Lung (tissue), 12 donors: ENCODE measurements around the gene USP44. TPM values are rescaled to one million over a fixed set of nuclear protein-coding genes. Genes with fewer than 3 reads are reported as not detected.
"Not testable (repeated sequence)": the region's sequence is repeated elsewhere in the genome, so short reads cannot be mapped to it uniquely, and the experiment has no call there.

Source experiments
- ATAC-seq: fragments of 200-7000 bp; cut with Tn5 transposase; one replicate; pipeline ENCODE4 v1.9.1; 2020; ENCODE audit warnings: moderate number of reproducible peaks; ENCODE audit not compliant: insufficient read depth, low FRiP score
- DNase-seq, 3 donors: peaks; one replicate each; pipeline ENCODE4 v3.0.0-alpha.2; 2013 to 2017
- H3K27ac ChIP-seq, 2 donors: one replicate each; pipeline ENCODE4 v1.5.1; 2013; ENCODE audit warnings: mild to moderate bottlenecking in 2 of 2, moderate library complexity in 2 of 2, control low read depth in 1 of 2, inconsistent platforms in 1 of 2, low read depth in 1 of 2, low read length in 1 of 2
- H3K27me3 ChIP-seq, 3 donors: one replicate each; pipeline ENCODE4 v1.5.1; 2013; ENCODE audit warnings: low read length in 2 of 3; ENCODE audit not compliant: control insufficient read depth in 3 of 3, insufficient read depth in 3 of 3
- H3K36me3 ChIP-seq, 4 donors: one replicate each; pipeline ENCODE4 v1.5.1; 2013; ENCODE audit warnings: low read length in 4 of 4, mild to moderate bottlenecking in 1 of 4, moderate library complexity in 1 of 4; ENCODE audit not compliant: control insufficient read depth in 4 of 4, insufficient read depth in 4 of 4
- H3K4me1 ChIP-seq, 5 donors: one replicate each; pipeline ENCODE4 v1.5.1; 2013; ENCODE audit warnings: low read length in 5 of 5, mild to moderate bottlenecking in 2 of 5, moderate library complexity in 1 of 5; ENCODE audit not compliant: control insufficient read depth in 5 of 5, insufficient read depth in 5 of 5
- H3K4me3 ChIP-seq: one replicate; pipeline ENCODE4 v1.5.1; 2013; ENCODE audit warnings: mild to moderate bottlenecking, control low read depth, moderate library complexity
- H3K9ac ChIP-seq, 2 donors: one replicate each; pipeline ENCODE4 v1.5.1; 2013; ENCODE audit warnings: low read length in 2 of 2, control low read depth in 1 of 2; ENCODE audit not compliant: insufficient read depth in 1 of 2
- H3K9me3 ChIP-seq, 4 donors: one replicate each; pipeline ENCODE4 v1.5.1; 2013; ENCODE audit warnings: low read length in 3 of 4, mild to moderate bottlenecking in 1 of 4, moderate library complexity in 1 of 4; ENCODE audit not compliant: control insufficient read depth in 4 of 4, insufficient read depth in 3 of 4
- WGBS, 2 donors: extraction: QIAGEN DNeasy Blood & Tissue Kit; methylation state at CpG; one replicate each; pipeline ENCODE4 v1.1.7; 2013; 5-methylcytosine and 5-hydroxymethylcytosine counted together
- polyA plus RNA-seq, 2 donors: library from polyadenylated mRNA; stranded (reverse); fragments of 200-250 nt; gene quantifications; one replicate each; pipeline ENCODE4 v1.2.1, GENCODE V29; 2013
- total RNA-seq, 2 donors: library from RNA; depleted of rRNA in 1 of 2; stranded (reverse); fragments of >200 nt in 1 of 2; gene quantifications; one replicate each; pipeline ENCODE4 v1.2.1, GENCODE V29; 2014 to 2021
- TF ChIP-seq, protein P1 (sequence below): IDR thresholded peaks from 2 replicates; pipeline ENCODE4 v1.5.1; 2012; ENCODE audit warnings: mild to moderate bottlenecking; ENCODE audit errors: control extremely low read depth, extremely low read depth
- donor health status: control.
- donor health status: control.
- donor health status: Bipolar disorder and iron deficiency.
- donor health status: healthy.
- donor health status: DM: yes; HTN: yes; CAD: no.

Gene USP44
- total and polyA plus RNA-seq, 4 donors = 2.3 to 18.6 (median 10.2) TPM

DNA sequence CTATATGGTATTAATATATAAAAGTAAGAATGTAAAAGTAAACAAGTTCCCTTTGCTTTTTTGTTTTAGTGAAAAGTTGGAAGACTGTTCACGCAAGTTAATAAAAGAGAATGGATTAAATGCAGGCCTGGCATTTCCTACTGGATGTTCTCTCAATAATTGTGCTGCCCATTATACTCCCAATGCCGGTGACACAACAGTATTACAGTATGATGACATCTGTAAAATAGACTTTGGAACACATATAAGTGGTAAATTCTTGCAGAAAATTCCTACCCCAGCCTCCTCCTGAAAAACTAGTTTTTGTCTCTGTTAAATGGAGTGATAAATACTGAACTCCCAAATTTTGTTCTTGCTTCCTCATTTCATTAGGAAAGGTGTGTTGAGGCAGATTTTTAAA is 56.4 kb downstream of the USP44 start:
- Histone ChIP-seq H3K4me1 (no peaks in the 10 kb centered on the region), H3K27me3 (no peaks in the 10 kb centered on the region), H3K27ac (no peak overlapping the region), H3K9me3 (peaks cover 0 to 6% (median 1%) of the 10 kb centered on the region in 4 donors), H3K4me3 (no peak overlapping the region), H3K9ac (no peak overlapping the region), H3K36me3 (peaks cover 10 to 55% (median 26%) of the 10 kb centered on the region in 4 donors)
- ATAC-seq = no peak
- TF ChIP-seq, protein P1, sequence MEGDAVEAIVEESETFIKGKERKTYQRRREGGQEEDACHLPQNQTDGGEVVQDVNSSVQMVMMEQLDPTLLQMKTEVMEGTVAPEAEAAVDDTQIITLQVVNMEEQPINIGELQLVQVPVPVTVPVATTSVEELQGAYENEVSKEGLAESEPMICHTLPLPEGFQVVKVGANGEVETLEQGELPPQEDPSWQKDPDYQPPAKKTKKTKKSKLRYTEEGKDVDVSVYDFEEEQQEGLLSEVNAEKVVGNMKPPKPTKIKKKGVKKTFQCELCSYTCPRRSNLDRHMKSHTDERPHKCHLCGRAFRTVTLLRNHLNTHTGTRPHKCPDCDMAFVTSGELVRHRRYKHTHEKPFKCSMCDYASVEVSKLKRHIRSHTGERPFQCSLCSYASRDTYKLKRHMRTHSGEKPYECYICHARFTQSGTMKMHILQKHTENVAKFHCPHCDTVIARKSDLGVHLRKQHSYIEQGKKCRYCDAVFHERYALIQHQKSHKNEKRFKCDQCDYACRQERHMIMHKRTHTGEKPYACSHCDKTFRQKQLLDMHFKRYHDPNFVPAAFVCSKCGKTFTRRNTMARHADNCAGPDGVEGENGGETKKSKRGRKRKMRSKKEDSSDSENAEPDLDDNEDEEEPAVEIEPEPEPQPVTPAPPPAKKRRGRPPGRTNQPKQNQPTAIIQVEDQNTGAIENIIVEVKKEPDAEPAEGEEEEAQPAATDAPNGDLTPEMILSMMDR = no peak
- DNase-seq = no peak
- WGBS, 2 donors = 87 to 91% methylated on average over 2 of the region's 2 CpGs

GRCh38 chr12:95492462-95492861 is 58.8 kb downstream of the USP44 start:
- Histone ChIP-seq H3K4me3 (no peak overlapping the region), H3K36me3 (peaks cover 7 to 47% (median 19%) of the 10 kb centered on the region in 4 donors), H3K27ac (no peak overlapping the region), H3K9me3 (no peaks in the 10 kb centered on the region), H3K9ac (no peak overlapping the region), H3K4me1 (no peaks in the 10 kb centered on the region), H3K27me3 (no peaks in the 10 kb centered on the region)
- ATAC-seq (no peak), DNase-seq (no peak)
- TF ChIP-seq, protein P1 = no peak
- WGBS, 2 donors = 91 to 93% methylated on average over 2 of the region's 2 CpGs

- no peak overlapping the region for H3K9ac ChIP-seq
- no peak overlapping the region for H3K27ac ChIP-seq
- H3K4me1 ChIP-seq = no peaks in the 10 kb centered on the region
- DNase-seq (no peak), ATAC-seq (no peak)
- WGBS, 2 donors = 44 to 69% methylated on average over 2 of the region's 2 CpGs
- peaks cover 7 to 30% (median 16%) of the 10 kb centered on the region in 4 donors for H3K36me3 ChIP-seq
- no peaks in the 10 kb centered on the region for H3K9me3 ChIP-seq
- H3K4me3 ChIP-seq = no peak overlapping the region
- H3K27me3 ChIP-seq = no peaks in the 10 kb centered on the region
- TF ChIP-seq, protein P1 = no peak
These were observed 64.3 kb downstream of the USP44 start for GRCh38 chr12:95487024-95487423.

DNA sequence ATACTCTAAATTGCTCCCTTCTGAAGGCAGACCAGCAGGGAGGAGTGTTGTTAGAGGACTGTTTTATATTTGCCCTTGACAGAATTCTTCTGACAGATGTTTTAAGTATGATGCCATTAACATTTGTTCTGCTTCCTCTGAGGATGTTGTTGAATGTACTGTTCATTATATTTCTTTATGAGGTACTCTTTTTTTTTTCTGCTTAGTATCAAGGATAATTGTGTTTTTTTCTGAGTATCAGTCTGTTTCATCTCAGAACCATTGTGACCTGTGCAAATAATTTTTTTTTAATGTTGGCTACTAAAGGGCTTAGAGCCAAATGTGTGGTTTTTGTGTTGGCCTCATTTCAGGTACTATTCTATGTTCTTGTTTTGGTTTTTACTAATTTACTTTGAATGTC is 66.8 kb downstream of the USP44 start:
- no peak overlapping the region for H3K9ac ChIP-seq
- TF ChIP-seq, protein P1 = no peak
- no peak overlapping the region for H3K4me3 ChIP-seq
- H3K27me3 ChIP-seq = no peaks in the 10 kb centered on the region
- no peak for ATAC-seq
- no peaks in the 10 kb centered on the region for H3K9me3 ChIP-seq
- H3K27ac ChIP-seq = no peak overlapping the region
- peaks cover 4 to 27% (median 19%) of the 10 kb centered on the region in 4 donors for H3K36me3 ChIP-seq
- no peak for DNase-seq
- peaks cover 0 to 3% (median 0%) of the 10 kb centered on the region in 5 donors for H3K4me1 ChIP-seq

- H3K9me3 ChIP-seq, H3K4me1 ChIP-seq, H3K9ac ChIP-seq, H3K27me3 ChIP-seq, DNase-seq, H3K27ac ChIP-seq, ATAC-seq, H3K4me3 ChIP-seq: not testable (repeated sequence)
- H3K36me3 ChIP-seq = peaks cover 7 to 28% (median 22%) of the 10 kb centered on the region in 4 donors
- WGBS, 2 donors = 76 to 90% methylated on average over 6 of the region's 6 CpGs
These were observed 68.7 kb downstream of the USP44 start for GRCh38 chr12:95482564-95482963.
